T-helper 1 cell treated with Interleukin-12 subunit alpha and Interleukin-12 subunit beta and Interleukin-4 antibody, amounts not matched to agents 30 μg/mL and 1 μg/mL, for 36 hours (primary cell): ENCODE results near the gene SYNGR3.

Source experiments
- H3K27ac Mint-ChIP-seq: one replicate; pipeline ENCODE4 v1.8.0; 2021; ENCODE audit warnings: mild to moderate bottlenecking, mixed read lengths
- H3K27me3 Mint-ChIP-seq: one replicate; pipeline ENCODE4 v1.8.0; 2021; ENCODE audit warnings: low read depth, mixed read lengths
- H3K36me3 Mint-ChIP-seq: one replicate; pipeline ENCODE4 v1.8.0; 2021; ENCODE audit warnings: low read depth, mixed read lengths
- H3K4me1 Mint-ChIP-seq: one replicate; pipeline ENCODE4 v1.8.0; 2021; ENCODE audit warnings: low read depth, mixed read lengths
- H3K4me3 Mint-ChIP-seq: one replicate; pipeline ENCODE4 v1.8.0; 2021; ENCODE audit warnings: mild to moderate bottlenecking, moderate library complexity, mixed read lengths
- H3K9me3 Mint-ChIP-seq: one replicate; pipeline ENCODE4 v1.8.0; 2021; ENCODE audit warnings: mixed read lengths

Gene SYNGR3, protein sequence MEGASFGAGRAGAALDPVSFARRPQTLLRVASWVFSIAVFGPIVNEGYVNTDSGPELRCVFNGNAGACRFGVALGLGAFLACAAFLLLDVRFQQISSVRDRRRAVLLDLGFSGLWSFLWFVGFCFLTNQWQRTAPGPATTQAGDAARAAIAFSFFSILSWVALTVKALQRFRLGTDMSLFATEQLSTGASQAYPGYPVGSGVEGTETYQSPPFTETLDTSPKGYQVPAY

DNA sequence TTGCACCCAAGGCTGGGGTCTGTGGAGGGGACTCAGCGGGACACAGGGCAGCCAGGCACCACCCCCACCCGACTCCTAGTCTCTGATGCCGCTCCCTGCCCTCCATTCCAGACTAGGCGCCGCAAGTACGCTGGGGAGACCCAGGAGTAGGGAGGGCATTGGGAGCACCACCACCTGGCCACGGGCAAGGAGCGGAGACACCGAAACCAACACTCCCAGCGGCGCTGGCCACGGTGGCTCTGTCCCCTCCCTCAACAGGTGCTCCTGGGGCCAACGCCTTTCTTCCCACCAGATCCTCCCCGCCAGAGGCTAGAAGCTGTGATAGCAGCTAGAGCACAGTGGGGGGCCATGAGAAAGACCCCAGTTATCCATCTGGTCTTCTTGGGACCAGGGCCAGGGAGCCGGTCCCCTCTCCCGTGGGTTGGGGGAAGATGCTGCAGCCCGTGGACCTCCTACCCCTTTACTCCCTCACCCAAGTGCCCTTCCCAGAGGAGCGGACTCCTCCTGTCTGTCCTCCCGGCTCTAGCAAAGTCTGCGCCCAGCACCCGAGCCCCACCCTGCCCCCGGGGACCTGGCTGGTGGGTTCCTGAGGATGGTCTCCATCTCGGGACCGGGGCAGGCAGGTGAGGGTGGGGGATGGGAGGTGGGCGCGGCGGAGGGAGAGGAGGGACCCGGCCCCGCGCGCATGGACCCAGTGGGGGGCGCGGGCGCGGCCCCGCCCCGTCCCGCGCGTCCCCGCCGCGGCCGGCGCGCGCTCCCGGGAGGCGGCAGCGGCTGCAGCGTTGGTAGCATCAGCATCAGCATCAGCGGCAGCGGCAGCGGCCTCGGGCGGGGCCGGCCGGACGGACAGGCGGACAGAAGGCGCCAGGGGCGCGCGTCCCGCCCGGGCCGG is at the start of gene SYNGR3:
Gene SYNGR3 (plus strand): TSS at position 762 of the 892 bp plus-strand sequence. CDS start 133 bp downstream, outside the sequence.
- Mint-ChIP-seq H3K9me3 (no peaks in the 10 kb centered on the region), H3K36me3 (peaks cover 12% of the 10 kb centered on the region), H3K4me1 (peaks cover 29% of the 10 kb centered on the region), H3K4me3 (peak within 1 kb of the TSS; percentile 80), H3K27ac (peak within 1 kb of the TSS; percentile 87), H3K27me3 (peaks cover 8% of the 10 kb centered on the region)

DNA sequence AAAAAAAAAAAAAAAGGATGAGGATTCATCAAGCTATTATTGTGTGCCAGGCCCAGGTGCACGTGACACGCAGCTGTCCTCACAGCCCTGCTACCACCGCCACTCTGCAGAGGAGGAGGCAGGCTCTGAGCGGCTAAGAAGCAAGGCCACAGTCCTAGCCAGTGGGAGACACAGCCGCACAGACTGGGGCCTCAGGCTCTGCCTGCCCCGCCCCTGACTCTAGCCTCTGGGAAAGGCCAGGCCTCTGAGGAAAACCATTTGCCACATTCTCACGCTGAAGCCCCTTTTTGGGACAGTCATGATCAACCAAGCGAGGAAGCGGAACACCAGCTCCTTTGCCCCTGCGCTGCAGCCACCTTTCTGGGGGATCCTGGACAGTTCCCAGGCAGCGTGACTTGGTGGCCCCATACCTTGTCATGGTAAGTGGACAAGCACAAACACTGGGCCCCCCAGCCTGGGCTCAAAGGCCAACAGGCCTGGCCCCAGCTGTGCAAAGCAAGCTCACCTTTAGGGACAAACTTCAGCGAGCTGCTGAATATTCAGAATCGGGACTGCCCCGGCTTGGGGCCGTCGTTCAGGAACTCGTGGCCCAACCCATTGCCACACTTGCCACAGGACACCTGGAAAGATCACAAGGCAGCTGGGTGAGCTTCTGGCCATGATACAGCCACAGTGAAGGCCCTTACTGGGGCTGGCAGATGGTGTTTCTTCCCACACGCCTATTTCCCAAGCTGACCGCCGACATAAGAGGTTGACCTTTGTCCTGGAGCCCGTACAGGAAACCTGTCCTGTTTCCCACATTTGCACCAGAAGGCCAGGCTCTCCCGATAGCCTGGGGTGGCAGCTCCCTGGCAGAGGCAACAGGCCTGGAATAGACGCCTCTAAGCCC is 49.3 kb upstream of the SYNGR3 start:
- H3K4me3 Mint-ChIP-seq = no peak overlapping the region
- H3K4me1 Mint-ChIP-seq = peaks cover 17% of the 10 kb centered on the region
- H3K9me3 Mint-ChIP-seq = no peaks in the 10 kb centered on the region
- H3K27me3 Mint-ChIP-seq = no peaks in the 10 kb centered on the region
- peaks cover 7% of the 10 kb centered on the region for H3K36me3 Mint-ChIP-seq
- H3K27ac Mint-ChIP-seq = no peak overlapping the region

GRCh38 chr16:1941162-1942046 is 48.4 kb upstream of the SYNGR3 start:
- Mint-ChIP-seq H3K27me3 (no peaks in the 10 kb centered on the region), H3K36me3 (peaks cover 7% of the 10 kb centered on the region), H3K4me3 (peak overlapping the region; percentile 84), H3K27ac (no peak overlapping the region), H3K4me1 (peaks cover 17% of the 10 kb centered on the region), H3K9me3 (no peaks in the 10 kb centered on the region)

GRCh38 chr16:1942047-1942809 is 47.5 kb upstream of the SYNGR3 start:
- Mint-ChIP-seq H3K27me3 (no peaks in the 10 kb centered on the region), H3K4me1 (peaks cover 17% of the 10 kb centered on the region), H3K4me3 (peak overlapping the region; percentile 84), H3K9me3 (no peaks in the 10 kb centered on the region), H3K36me3 (peaks cover 7% of the 10 kb centered on the region), H3K27ac (peak overlapping the region; percentile 80)

DNA sequence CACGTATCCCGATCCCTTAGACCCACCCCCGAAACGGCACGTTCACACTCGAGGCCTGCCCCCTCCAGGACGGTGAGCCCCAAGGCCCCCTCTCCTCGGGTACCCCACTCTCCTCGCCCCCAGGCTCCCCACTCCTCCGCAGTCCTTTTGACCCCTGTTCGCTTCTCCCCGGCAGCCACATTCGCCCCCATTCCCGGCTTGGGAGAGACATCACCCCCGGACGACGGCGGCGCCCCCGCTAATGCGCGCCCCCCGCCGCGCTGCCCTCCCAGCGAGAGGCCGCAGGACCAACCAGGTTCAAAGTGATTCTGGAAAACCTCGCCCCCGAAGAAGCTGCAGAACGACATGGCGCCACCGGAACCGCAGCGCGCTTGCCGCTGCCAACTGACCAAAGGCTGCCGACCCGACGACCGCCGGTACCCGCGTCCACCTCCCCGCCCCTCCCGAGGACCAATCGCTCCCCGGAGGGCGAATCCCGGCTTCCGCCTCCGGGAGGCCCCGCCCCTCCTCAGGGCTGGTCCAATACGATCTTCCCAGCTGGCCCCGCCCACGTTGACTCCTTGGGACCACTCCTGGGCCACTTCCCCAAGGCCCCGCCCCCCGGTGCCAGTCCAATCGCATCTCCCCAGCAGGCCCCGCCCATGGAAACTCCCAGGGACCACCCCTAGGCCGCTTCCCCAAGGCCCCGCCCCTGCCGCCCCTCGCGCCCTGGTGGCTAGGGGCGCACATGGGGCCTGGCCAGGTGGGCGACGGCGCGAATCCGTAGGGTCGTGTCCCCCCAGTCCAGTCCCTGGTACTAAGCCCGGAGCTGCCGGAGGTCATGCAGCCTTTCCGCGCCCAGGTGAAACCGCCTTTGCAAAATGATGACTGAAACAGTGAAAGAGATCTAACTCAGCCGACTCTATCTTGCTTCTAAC is 46.7 kb upstream of the SYNGR3 start, which contains the start of gene MSRB1:
Gene MSRB1 (minus strand): TSS at position 390 of the 917 bp plus-strand sequence. CDS start 43 bp downstream, at position 347.
- Mint-ChIP-seq H3K4me3 (peak within 1 kb of the TSS; percentile 84), H3K36me3 (peaks cover 5% of the 10 kb centered on the region), H3K27ac (peak within 1 kb of the TSS; percentile 80), H3K9me3 (no peaks in the 10 kb centered on the region), H3K27me3 (no peaks in the 10 kb centered on the region), H3K4me1 (peaks cover 17% of the 10 kb centered on the region)

GRCh38 chr16:1944612-1945199 is 45.1 kb upstream of the SYNGR3 start:
- H3K4me1 Mint-ChIP-seq = peaks cover 17% of the 10 kb centered on the region
- H3K4me3 Mint-ChIP-seq = peak overlapping the region; percentile 84
- H3K36me3 Mint-ChIP-seq = peaks cover 1% of the 10 kb centered on the region
- no peaks in the 10 kb centered on the region for H3K9me3 Mint-ChIP-seq
- H3K27ac Mint-ChIP-seq = peak overlapping the region; percentile 80
- H3K27me3 Mint-ChIP-seq = no peaks in the 10 kb centered on the region

DNA sequence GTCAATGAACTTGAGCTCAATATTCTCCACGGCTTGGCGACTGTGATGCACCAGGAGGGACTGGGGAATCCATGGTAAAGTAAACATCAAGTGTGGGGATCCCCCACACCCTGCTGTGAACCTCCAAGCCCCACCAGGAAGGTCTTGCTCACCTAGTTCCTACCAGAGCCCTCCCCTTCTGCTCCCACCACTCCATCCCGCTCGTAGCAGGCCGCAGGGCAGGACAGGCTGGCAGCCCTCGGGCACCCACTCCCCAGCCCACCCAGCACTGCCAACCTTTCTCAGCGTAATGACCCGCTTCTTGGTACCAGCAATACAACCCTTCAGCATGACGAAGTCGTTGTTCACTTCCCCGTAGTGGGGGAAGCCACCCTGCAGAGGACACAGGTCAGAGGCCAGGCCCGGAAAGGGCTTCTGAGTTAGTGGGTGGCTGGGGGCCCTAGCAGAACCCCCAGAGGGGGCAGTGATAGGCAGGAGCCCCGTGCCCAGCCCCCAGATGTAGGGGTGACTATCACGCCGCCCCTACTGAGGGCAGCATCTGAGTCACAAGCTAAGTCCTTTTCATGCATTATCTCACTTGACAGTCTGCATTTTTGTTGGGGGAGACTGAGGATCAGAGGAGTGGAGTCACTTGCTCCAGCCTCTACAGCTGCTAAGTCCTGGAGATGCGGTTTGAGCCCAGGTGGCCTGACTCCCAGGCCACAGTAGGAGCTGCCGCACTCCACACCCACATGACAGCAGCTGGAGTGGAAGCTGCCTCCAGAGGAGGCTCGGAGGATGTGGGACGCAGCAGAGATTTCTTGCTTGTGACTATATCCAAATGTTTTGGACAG is 44.0 kb upstream of the SYNGR3 start:
- Mint-ChIP-seq H3K9me3 (no peaks in the 10 kb centered on the region), H3K27me3 (no peaks in the 10 kb centered on the region), H3K4me1 (peaks cover 17% of the 10 kb centered on the region), H3K36me3 (peaks cover 1% of the 10 kb centered on the region), H3K27ac (no peak overlapping the region), H3K4me3 (no peak overlapping the region)

DNA sequence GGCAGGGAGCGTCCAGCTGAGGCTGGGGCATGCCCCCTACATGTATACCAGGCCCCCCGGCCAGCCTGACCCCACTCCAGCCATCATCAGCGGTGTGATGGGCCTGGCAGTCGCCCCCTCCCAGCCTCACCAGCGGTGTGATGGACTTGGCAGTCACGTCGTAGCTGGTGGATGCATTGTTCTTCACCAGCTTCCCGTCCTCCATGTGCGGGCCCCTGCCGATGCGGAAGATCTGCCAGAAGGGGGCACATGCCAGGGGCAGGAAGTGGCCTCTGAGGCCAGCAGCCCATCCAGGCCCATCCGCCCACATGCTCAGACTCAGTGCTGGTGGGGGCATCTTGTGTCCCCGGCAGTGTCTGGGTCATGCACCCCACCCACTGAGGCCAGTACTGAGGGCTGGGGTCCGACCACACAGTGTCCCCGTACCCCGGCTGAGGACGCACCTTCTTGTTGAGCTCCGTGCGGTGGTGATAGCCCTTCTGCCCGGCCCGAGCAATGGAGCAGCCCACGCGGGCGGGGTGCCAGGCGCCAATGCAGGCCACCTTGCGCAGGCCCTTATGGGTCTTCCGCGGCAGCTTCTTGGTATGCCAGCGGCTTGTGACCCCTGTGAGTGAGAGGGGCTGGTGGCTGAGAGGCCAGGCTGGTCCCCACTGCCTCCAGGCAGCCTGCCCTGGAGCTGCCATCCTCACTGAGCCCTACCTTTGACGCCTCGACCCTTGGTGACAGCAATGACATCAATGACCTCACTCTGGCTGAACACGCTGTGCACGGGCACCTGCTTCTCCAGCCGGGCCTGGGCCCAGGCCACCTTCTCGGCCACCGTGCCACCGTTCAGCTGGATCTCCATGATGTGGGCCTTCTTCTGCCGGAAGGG is 43.0 kb upstream of the SYNGR3 start:
- Mint-ChIP-seq H3K9me3 (no peaks in the 10 kb centered on the region), H3K27ac (no peak overlapping the region), H3K4me3 (no peak overlapping the region), H3K36me3 (no peaks in the 10 kb centered on the region), H3K4me1 (peaks cover 11% of the 10 kb centered on the region), H3K27me3 (no peaks in the 10 kb centered on the region)

GRCh38 chr16:1947369-1947670 is 42.5 kb upstream of the SYNGR3 start:
- H3K27me3 Mint-ChIP-seq = peaks cover 2% of the 10 kb centered on the region
- H3K4me3 Mint-ChIP-seq = no peak overlapping the region
- H3K4me1 Mint-ChIP-seq = peaks cover 6% of the 10 kb centered on the region
- H3K9me3 Mint-ChIP-seq = no peaks in the 10 kb centered on the region
- no peaks in the 10 kb centered on the region for H3K36me3 Mint-ChIP-seq
- no peak overlapping the region for H3K27ac Mint-ChIP-seq

DNA sequence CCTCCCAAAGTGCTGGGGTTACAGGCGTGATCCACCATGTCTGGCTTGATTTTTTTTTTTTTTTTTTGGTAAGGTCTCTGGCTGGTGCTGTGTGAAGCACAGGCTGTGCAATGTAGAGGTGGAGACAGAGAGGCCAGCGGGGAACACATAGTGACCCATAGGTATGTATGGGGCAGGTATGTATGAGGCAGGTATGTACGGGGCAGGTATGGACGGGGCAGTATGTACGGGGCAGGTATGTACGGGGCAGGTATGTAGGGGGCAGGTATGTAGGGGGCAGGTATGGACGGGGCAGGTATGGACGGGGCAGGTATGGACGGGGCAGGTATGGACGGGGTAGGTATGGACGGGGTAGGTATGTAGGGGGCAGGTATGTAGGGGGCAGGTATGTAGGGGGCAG is 40.3 kb upstream of the SYNGR3 start:
- Mint-ChIP-seq H3K4me3 (no peak overlapping the region), H3K27me3 (peaks cover 7% of the 10 kb centered on the region), H3K36me3 (no peaks in the 10 kb centered on the region), H3K9me3 (no peaks in the 10 kb centered on the region), H3K27ac (no peak overlapping the region), H3K4me1 (peaks cover under 1% of the 10 kb centered on the region)

GRCh38 chr16:1950047-1950446 is 39.7 kb upstream of the SYNGR3 start:
- no peaks in the 10 kb centered on the region for H3K9me3 Mint-ChIP-seq
- H3K27me3 Mint-ChIP-seq = peaks cover 7% of the 10 kb centered on the region
- H3K4me1 Mint-ChIP-seq = no peaks in the 10 kb centered on the region
- H3K27ac Mint-ChIP-seq = no peak overlapping the region
- no peaks in the 10 kb centered on the region for H3K36me3 Mint-ChIP-seq
- H3K4me3 Mint-ChIP-seq = no peak overlapping the region
